NCI-H524 (cell line): ENCODE measurements around the gene FGF12.
A peak's percentile ranks its signal among the peaks of the same experiment; 100 is the strongest.

Experiments used
- DNase-seq, 2 experiments: peaks; one replicate each; lab custom pipeline; 2025; lab: John Stamatoyannopoulos, UW

FGF12 gene

GRCh38 chr3:192494174-192494573, 233.2 kb downstream of the FGF12 start:
- DNase-seq: no peak

- DNase-seq: no peak
Measured at GRCh38 chr3:192490720-192491119, 236.6 kb downstream of the FGF12 start.

- no peak for DNase-seq
Measured at GRCh38 chr3:192489579-192489978, 237.8 kb downstream of the FGF12 start.

- DNase-seq: no peak
Measured at GRCh38 chr3:192487033-192487432, 240.3 kb downstream of the FGF12 start.

- no peak for DNase-seq
Measured at GRCh38 chr3:192482809-192483208, 244.5 kb downstream of the FGF12 start.

GRCh38 chr3:192482391-192482790, 244.9 kb downstream of the FGF12 start:
- DNase-seq: no peak

GRCh38 chr3:192481638-192482037, 245.7 kb downstream of the FGF12 start:
- no peak for DNase-seq

- DNase-seq: peak; percentile 42 to 78
Measured at GRCh38 chr3:192467230-192468140, 259.9 kb downstream of the FGF12 start.

GRCh38 chr3:192449036-192449435, 278.3 kb downstream of the FGF12 start:
- DNase-seq: peak in 1 of 2 experiments; percentile 32

- DNase-seq: peak; percentile 61 to 81
Measured at GRCh38 chr3:192445770-192446644, 281.3 kb downstream of the FGF12 start.

- no peak for DNase-seq
Measured at GRCh38 chr3:192444791-192445106, 282.6 kb downstream of the FGF12 start.

- DNase-seq: peak; percentile 50 to 83
Measured at GRCh38 chr3:192444096-192444790, 283.1 kb downstream of the FGF12 start.

GRCh38 chr3:192435241-192435640, 292.1 kb downstream of the FGF12 start:
- peak; percentile 91 to 98 for DNase-seq

- no peak for DNase-seq
Measured at GRCh38 chr3:192434186-192434585, 293.2 kb downstream of the FGF12 start.

GRCh38 chr3:192433704-192434103, 293.6 kb downstream of the FGF12 start:
- no peak for DNase-seq

- peak; percentile 57 to 81 for DNase-seq
Measured at GRCh38 chr3:192422997-192423342, 304.4 kb downstream of the FGF12 start.

- no peak for DNase-seq
Measured at GRCh38 chr3:192422321-192422996, 304.9 kb downstream of the FGF12 start.

GRCh38 chr3:192419312-192419711, 308.0 kb downstream of the FGF12 start:
- DNase-seq: no peak

- DNase-seq: no peak
Measured at GRCh38 chr3:192417559-192418055, 309.7 kb downstream of the FGF12 start.

- no peak for DNase-seq
Measured at GRCh38 chr3:192417017-192417416, 310.3 kb downstream of the FGF12 start.

- no peak for DNase-seq
Measured at GRCh38 chr3:192413461-192413860, 313.9 kb downstream of the FGF12 start.

- no peak for DNase-seq
Measured at GRCh38 chr3:192410684-192410960, 316.7 kb downstream of the FGF12 start.
